ENCODE results near the gene IPMK.
"Not testable (repeated sequence)": the region's sequence is repeated elsewhere in the genome, so short reads cannot be mapped to it uniquely, and the experiment has no call there.

The IPMK gene

GRCh38 chr10:58220769-58221451, 46.8 kb downstream of the IPMK start:
- DNase-seq = no peak

- no peak for DNase-seq
These were observed 47.8 kb downstream of the IPMK start for GRCh38 chr10:58219875-58220274.

- no peak for DNase-seq
These were observed 50.1 kb downstream of the IPMK start for GRCh38 chr10:58217612-58218011.

GRCh38 chr10:58212622-58213021, 55.1 kb downstream of the IPMK start:
- no peak for DNase-seq

- no peak for DNase-seq
These were observed 57.5 kb downstream of the IPMK start for GRCh38 chr10:58210160-58210559.

- no peak for DNase-seq
These were observed 58.0 kb downstream of the IPMK start for GRCh38 chr10:58209669-58210068.

- no peak for DNase-seq
These were observed 61.4 kb downstream of the IPMK start for GRCh38 chr10:58206251-58206650.

- no peak for DNase-seq
These were observed 66.0 kb downstream of the IPMK start for GRCh38 chr10:58201704-58202103.

- DNase-seq = no peak
These were observed 78.4 kb downstream of the IPMK start for GRCh38 chr10:58189269-58189668.

- no peak for DNase-seq
These were observed 83.5 kb downstream of the IPMK start for GRCh38 chr10:58184120-58184670.

GRCh38 chr10:58180666-58181065, 87.0 kb downstream of the IPMK start:
- DNase-seq = peak; percentile 80

GRCh38 chr10:58179238-58179637, 88.5 kb downstream of the IPMK start:
- no peak for DNase-seq

- DNase-seq = peak; percentile 56
These were observed 88.9 kb downstream of the IPMK start for GRCh38 chr10:58178811-58179210.

GRCh38 chr10:58177362-58177947, 90.2 kb downstream of the IPMK start:
- no peak for DNase-seq

- peak; percentile 20 for DNase-seq
These were observed 91.4 kb downstream of the IPMK start for GRCh38 chr10:58175990-58176900.

- DNase-seq = no peak
These were observed 92.9 kb downstream of the IPMK start for GRCh38 chr10:58174831-58175230.

- no peak for DNase-seq
These were observed 94.3 kb downstream of the IPMK start for GRCh38 chr10:58173391-58173790.

GRCh38 chr10:58171146-58171545, 96.5 kb downstream of the IPMK start:
- DNase-seq = no peak

GRCh38 chr10:58164517-58164916, 103.2 kb downstream of the IPMK start:
- no peak for DNase-seq

- no peak for DNase-seq
These were observed 108.9 kb downstream of the IPMK start for GRCh38 chr10:58158806-58159205.

GRCh38 chr10:58157076-58157766, 110.5 kb downstream of the IPMK start:
- peak; percentile 93 for DNase-seq

GRCh38 chr10:58155941-58156340, 111.8 kb downstream of the IPMK start:
- not testable (repeated sequence) for DNase-seq

GRCh38 chr10:58153751-58154150, 113.9 kb downstream of the IPMK start:
- DNase-seq = no peak
